K562 (cell line): Measurements from ENCODE around the gene LBH. TPM values are rescaled to one million over a fixed set of nuclear protein-coding genes. Genes with fewer than 3 reads are reported as not detected.

Experiments
- ATAC-seq: fragments of 200-7000 bp; cut with Tn5 transposase; 3 replicates; pipeline ENCODE4 v1.9.1; 2020; ENCODE audit warnings: moderate library complexity
- BruUV-seq: library from RNA; stranded (reverse); fragments of 400-500 nt; replicated peaks from 2 replicates; lab custom pipeline; 2021; lab: Mats Ljungman, UMichigan
- CTCF ChIA-PET: fragments of 300-600 bp; formaldehyde crosslinking; extraction: SDS; loops from one replicate; lab custom pipeline; 2021; ENCODE audit warnings: low intra/inter-chr PET ratio; lab: Yijun Ruan, JAX
- POLR2A ChIA-PET: fragments of 300-600, 350-650 bp; sonication (Branson Sonifier 250); formaldehyde crosslinking; extraction: SDS; loops from one replicate; lab custom pipeline; 2021; ENCODE audit warnings: antibody characterized with exemption, inconsistent platforms; lab: Yijun Ruan, JAX
- DNase-seq, 4 experiments: peaks; one replicate each; pipeline versions ENCODE4 v3.0.0 to v3.0.0-alpha.2; 2011 to 2018; ENCODE audit warnings: low spot score in 3 of 4, mixed read lengths in 3 of 4; ENCODE audit errors: extremely low read depth in 1 of 4
- FAIRE-seq: peaks from 2 replicates; lab custom pipeline; 2011; peaks lifted over from hg19 to GRCh38; lab: Jason Lieb, UNC
- H2AFZ ChIP-seq: 2 replicates; pipeline ENCODE4 v1.6.0; 2011; ENCODE audit warnings: low read depth, low read length, control low read depth, inconsistent platforms
- H3K27ac ChIP-seq: fragments of 200-600 bp; 3 replicates; pipeline ENCODE4 v1.8.0; 2011; ENCODE audit warnings: low read depth, mild to moderate bottlenecking, control low read depth, inconsistent platforms, low read length, moderate library complexity, mixed read lengths; ENCODE audit errors: extremely low read depth
- H3K27me3 ChIP-seq, 2 experiments: fragments of 300-600 bp in 1 of 2; 2 replicates in 1 of 2; 3 replicates in 1 of 2; pipeline versions ENCODE4 v1.6.0 to v1.8.0; 2011; ENCODE audit warnings: inconsistent platforms in 2 of 2, low read length in 2 of 2, mild to moderate bottlenecking in 1 of 2, mixed read lengths in 1 of 2, moderate library complexity in 1 of 2; ENCODE audit not compliant: control insufficient read depth in 2 of 2, insufficient read depth in 2 of 2
- H3K36me3 ChIP-seq: fragments of 300-600 bp; 3 replicates; pipeline ENCODE4 v1.8.0; 2011; ENCODE audit warnings: mild to moderate bottlenecking, low read length, inconsistent platforms; ENCODE audit not compliant: control insufficient read depth, insufficient read depth
- H3K4me1 ChIP-seq, 2 experiments: fragments of 200-600 bp in 1 of 2; replicated peaks in 1 of 2; 2 replicates in 1 of 2; 3 replicates in 1 of 2; pipeline versions ENCODE4 v1.5.1 to v1.8.0; 2011; ENCODE audit warnings: inconsistent platforms in 2 of 2, low read length in 2 of 2, mild to moderate bottlenecking in 1 of 2, mixed read lengths in 1 of 2, moderate library complexity in 1 of 2; ENCODE audit not compliant: control insufficient read depth in 2 of 2, insufficient read depth in 2 of 2
- H3K4me2 ChIP-seq: 2 replicates; pipeline ENCODE4 v1.6.1; 2011; ENCODE audit warnings: low read length, control low read depth, inconsistent platforms, mixed read lengths; ENCODE audit not compliant: insufficient read depth
- H3K4me3 ChIP-seq: fragments of 200-600 bp; sonication (generic), shearing (Covaris generic); 2 replicates; pipeline ENCODE4 v1.5.1; 2016; ENCODE audit warnings: control low read depth, inconsistent platforms
- H3K79me2 ChIP-seq: fragments of 200-600 bp; 3 replicates; pipeline ENCODE4 v1.8.0; 2011; ENCODE audit warnings: low read length, inconsistent platforms; ENCODE audit not compliant: control insufficient read depth, insufficient read depth
- H3K9ac ChIP-seq, 2 experiments: 2 replicates each; pipeline versions ENCODE4 v1.6.0 to v1.6.1; 2011; ENCODE audit warnings: low read depth in 2 of 2, low read length in 2 of 2, control low read depth in 1 of 2, inconsistent platforms in 1 of 2, mild to moderate bottlenecking in 1 of 2, mixed read lengths in 1 of 2; ENCODE audit not compliant: insufficient read depth in 1 of 2
- H3K9me1 ChIP-seq: one replicate; pipeline ENCODE4 v1.6.0; 2011; ENCODE audit warnings: inconsistent platforms, mild to moderate bottlenecking, low read length, moderate library complexity; ENCODE audit not compliant: control insufficient read depth, insufficient read depth
- H3K9me3 ChIP-seq: replicated peaks from 2 replicates; pipeline ENCODE4 v1.5.1; 2011; ENCODE audit warnings: low read depth, low read length, inconsistent platforms; ENCODE audit not compliant: control insufficient read depth, insufficient read depth
- H4K20me1 ChIP-seq: replicated peaks from 2 replicates; pipeline ENCODE4 v1.6.1; 2011; ENCODE audit warnings: low read length, inconsistent platforms, mixed read lengths; ENCODE audit not compliant: control insufficient read depth, insufficient read depth
- CBX3 ChIP-seq, 2 experiments: IDR thresholded peaks; 1 replicate in 1 of 2; 2 replicates in 1 of 2; pipeline ENCODE4 v1.6.1; 2012; ENCODE audit warnings: inconsistent platforms in 2 of 2, low read length in 2 of 2, borderline replicate concordance in 1 of 2, control low read depth in 1 of 2
- DIDO1 ChIP-seq: fragments of 450-650 bp; IDR thresholded peaks from 2 replicates; pipeline ENCODE4 v1.6.1; 2016; ENCODE audit warnings: low read depth, missing biosample characterization, missing genetic modification characterization
- RFX5 ChIP-seq: IDR thresholded peaks from 2 replicates; pipeline ENCODE4 v1.6.1; 2011; ENCODE audit warnings: low read depth, mild to moderate bottlenecking, improper control_type of control experiment, low read length
- ZNF282 ChIP-seq: sonication (generic); formaldehyde crosslinking; IDR thresholded peaks from 2 replicates; pipeline ENCODE4 v1.8.1; 2023; ENCODE audit warnings: missing genetic modification reagents
- WGBS: fragments of 100-300 bp; shearing (Covaris generic); methylation state at CpG from one replicate; pipeline ENCODE4 v1.1.6; 2016; ENCODE audit warnings: low coverage, mixed read lengths; ENCODE audit not compliant: insufficient coverage; ENCODE audit errors: missing lambda C conversion rate; 5-methylcytosine and 5-hydroxymethylcytosine counted together
- in situ Hi-C: fragments of 300-500 bp; cut with MboI; formaldehyde crosslinking; loops from 4 replicates; pipeline ENCODE4 v1.15.0; 2018; ENCODE audit warnings: inconsistent platforms, mixed read lengths
- intact Hi-C: fragments of 100-400 bp; cut with micrococcal nuclease; formaldehyde crosslinking; loops from 2 replicates; pipeline ENCODE4 v1.14.2; 2022
- polyA plus RNA-seq, 8 experiments: library from polyadenylated mRNA; depleted of rRNA in 4 of 8; stranded (reverse) in 5 of 8; unstranded in 3 of 8; fragments of >200 nt; fragmentation: Nextera tagmentation in 2 of 8; fragmentation: Illumina TruSeq in 1 of 8; extraction: Ambion mirVana in 2 of 8; extraction: Trizol in 1 of 8; gene quantifications; 2 replicates each; pipeline versions ENCODE4 v1.2.1 to v1.2.3, GENCODE V29; 2011 to 2014; ENCODE audit warnings: inconsistent platforms in 1 of 8, missing spikeins in 1 of 8
- total RNA-seq, 7 experiments: library from RNA; depleted of rRNA in 6 of 7; stranded (reverse); fragments of >200 nt in 6 of 7; fragmentation: Illumina TruSeq in 2 of 7; extraction: Trizol in 2 of 7; gene quantifications; 2 replicates each; pipeline versions ENCODE4 v1.2.1 to v1.2.3, GENCODE V29; 2011 to 2021; ENCODE audit warnings: low replicate concordance in 1 of 7
- TF ChIP-seq, protein P1 (sequence below), 2 experiments: fragments of 450-650 bp; formaldehyde crosslinking in 1 of 2; IDR thresholded peaks; 2 replicates each; pipeline versions ENCODE4 v1.4.0 to v1.6.1; 2014 to 2020; ENCODE audit warnings: mild to moderate bottlenecking in 2 of 2, borderline replicate concordance in 1 of 2, low read depth in 1 of 2

LBH gene
- total and polyA plus RNA-seq, 9 of the 15 experiments (the other 6 are each of a cell fraction or from before 2014, with no cell fraction given) = 3.1 to 13.4 (median 7.4) TPM

DNA sequence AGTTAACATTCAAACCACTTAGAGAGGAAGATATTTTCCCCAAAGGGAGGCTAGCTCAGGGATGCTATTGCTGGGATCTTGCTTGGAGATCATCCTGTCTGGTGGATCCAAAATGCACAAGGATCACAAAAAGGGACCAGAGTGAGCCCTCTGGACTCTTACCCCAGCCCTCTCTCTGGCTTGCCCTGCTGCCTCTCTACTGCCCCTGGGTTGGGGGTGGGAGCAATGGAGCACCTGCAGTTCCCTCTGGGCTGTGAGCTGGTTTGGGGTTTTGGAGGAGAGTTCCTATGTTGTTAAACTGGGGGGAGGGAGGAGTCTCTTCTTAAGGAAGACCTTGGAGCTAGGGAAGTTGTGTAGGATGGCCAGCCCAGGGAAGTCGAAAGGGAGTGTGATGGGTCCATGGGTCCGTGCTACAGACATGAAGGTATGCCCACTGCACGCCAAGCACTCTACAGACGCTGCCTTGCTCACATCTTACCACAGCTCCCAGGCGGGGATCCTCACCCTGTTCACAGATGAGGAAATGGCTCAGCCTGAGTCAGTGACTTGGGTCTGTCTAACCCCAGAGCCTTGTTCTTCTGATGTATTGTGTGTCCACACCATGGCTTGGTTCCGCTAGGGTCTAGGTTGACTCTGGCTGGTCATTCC is 3.8 kb downstream of the LBH start:
- peaks cover 34 to 45% of the 10 kb centered on the region in 2 experiments for H3K4me1 ChIP-seq
- WGBS = 93% methylated on average over 4 of the region's 6 CpGs
- ChIA-PET CTCF (no interaction called here), POLR2A (interaction anchor here (0.8 to 1.4 kb wide), 2 partner anchors 10 to 19 kb away, joined by 3 to 6 read pairs; no protein-coding TSS in a partner anchor)
- no peak overlapping the region for H2AFZ ChIP-seq
- H3K27me3 ChIP-seq = no peaks in the 10 kb centered on the region
- no peak overlapping the region for H3K4me3 ChIP-seq
- H3K27ac ChIP-seq = no peak overlapping the region
- no peak for TF ChIP-seq CBX3 (IDR thresholded peaks at IDR 0.05; ENCODE audit: borderline replicate concordance in 1 of 2, low read length in 2 of 2)
- no peak for TF ChIP-seq RFX5
- TF ChIP-seq DIDO1 (tag) = no peak
- no peak for TF ChIP-seq ZNF282 (CRISPR knock-in tag)
- TF ChIP-seq, protein P1, sequence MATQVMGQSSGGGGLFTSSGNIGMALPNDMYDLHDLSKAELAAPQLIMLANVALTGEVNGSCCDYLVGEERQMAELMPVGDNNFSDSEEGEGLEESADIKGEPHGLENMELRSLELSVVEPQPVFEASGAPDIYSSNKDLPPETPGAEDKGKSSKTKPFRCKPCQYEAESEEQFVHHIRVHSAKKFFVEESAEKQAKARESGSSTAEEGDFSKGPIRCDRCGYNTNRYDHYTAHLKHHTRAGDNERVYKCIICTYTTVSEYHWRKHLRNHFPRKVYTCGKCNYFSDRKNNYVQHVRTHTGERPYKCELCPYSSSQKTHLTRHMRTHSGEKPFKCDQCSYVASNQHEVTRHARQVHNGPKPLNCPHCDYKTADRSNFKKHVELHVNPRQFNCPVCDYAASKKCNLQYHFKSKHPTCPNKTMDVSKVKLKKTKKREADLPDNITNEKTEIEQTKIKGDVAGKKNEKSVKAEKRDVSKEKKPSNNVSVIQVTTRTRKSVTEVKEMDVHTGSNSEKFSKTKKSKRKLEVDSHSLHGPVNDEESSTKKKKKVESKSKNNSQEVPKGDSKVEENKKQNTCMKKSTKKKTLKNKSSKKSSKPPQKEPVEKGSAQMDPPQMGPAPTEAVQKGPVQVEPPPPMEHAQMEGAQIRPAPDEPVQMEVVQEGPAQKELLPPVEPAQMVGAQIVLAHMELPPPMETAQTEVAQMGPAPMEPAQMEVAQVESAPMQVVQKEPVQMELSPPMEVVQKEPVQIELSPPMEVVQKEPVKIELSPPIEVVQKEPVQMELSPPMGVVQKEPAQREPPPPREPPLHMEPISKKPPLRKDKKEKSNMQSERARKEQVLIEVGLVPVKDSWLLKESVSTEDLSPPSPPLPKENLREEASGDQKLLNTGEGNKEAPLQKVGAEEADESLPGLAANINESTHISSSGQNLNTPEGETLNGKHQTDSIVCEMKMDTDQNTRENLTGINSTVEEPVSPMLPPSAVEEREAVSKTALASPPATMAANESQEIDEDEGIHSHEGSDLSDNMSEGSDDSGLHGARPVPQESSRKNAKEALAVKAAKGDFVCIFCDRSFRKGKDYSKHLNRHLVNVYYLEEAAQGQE (IDR thresholded peaks at IDR 0.05; ENCODE audit: borderline replicate concordance) = no peak
- TF ChIP-seq, protein P1 (CRISPR knock-in tag; IDR thresholded peaks at IDR 0.05; ENCODE audit: low read depth) = no peak
- H3K4me2 ChIP-seq = no peak overlapping the region
- in situ Hi-C loops (no loop called here), intact Hi-C loops (loop anchor here (10.0 kb wide), 1 partner anchor 210 kb away; the partner anchor contains the start of gene LCLAT1)
- peaks cover 10% of the 10 kb centered on the region for H3K79me2 ChIP-seq
- no peak for DNase-seq
- H3K9ac ChIP-seq = no peak overlapping the region
- no peak for FAIRE-seq
- H3K9me3 ChIP-seq = no peaks in the 10 kb centered on the region
- H3K9me1 ChIP-seq = no peaks in the 10 kb centered on the region
- ATAC-seq = no peak
- H4K20me1 ChIP-seq = peaks cover 12% of the 10 kb centered on the region; the same call in 1 of the 2 replicates
- no TSS peak for BruUV-seq
- peaks cover 7% of the 10 kb centered on the region; the same call in 2 of the 3 replicates for H3K36me3 ChIP-seq
